ENCODE measurements around the gene STAB2.
A peak's percentile ranks its signal among the peaks of the same experiment; 100 is the strongest.

The STAB2 gene, protein sequence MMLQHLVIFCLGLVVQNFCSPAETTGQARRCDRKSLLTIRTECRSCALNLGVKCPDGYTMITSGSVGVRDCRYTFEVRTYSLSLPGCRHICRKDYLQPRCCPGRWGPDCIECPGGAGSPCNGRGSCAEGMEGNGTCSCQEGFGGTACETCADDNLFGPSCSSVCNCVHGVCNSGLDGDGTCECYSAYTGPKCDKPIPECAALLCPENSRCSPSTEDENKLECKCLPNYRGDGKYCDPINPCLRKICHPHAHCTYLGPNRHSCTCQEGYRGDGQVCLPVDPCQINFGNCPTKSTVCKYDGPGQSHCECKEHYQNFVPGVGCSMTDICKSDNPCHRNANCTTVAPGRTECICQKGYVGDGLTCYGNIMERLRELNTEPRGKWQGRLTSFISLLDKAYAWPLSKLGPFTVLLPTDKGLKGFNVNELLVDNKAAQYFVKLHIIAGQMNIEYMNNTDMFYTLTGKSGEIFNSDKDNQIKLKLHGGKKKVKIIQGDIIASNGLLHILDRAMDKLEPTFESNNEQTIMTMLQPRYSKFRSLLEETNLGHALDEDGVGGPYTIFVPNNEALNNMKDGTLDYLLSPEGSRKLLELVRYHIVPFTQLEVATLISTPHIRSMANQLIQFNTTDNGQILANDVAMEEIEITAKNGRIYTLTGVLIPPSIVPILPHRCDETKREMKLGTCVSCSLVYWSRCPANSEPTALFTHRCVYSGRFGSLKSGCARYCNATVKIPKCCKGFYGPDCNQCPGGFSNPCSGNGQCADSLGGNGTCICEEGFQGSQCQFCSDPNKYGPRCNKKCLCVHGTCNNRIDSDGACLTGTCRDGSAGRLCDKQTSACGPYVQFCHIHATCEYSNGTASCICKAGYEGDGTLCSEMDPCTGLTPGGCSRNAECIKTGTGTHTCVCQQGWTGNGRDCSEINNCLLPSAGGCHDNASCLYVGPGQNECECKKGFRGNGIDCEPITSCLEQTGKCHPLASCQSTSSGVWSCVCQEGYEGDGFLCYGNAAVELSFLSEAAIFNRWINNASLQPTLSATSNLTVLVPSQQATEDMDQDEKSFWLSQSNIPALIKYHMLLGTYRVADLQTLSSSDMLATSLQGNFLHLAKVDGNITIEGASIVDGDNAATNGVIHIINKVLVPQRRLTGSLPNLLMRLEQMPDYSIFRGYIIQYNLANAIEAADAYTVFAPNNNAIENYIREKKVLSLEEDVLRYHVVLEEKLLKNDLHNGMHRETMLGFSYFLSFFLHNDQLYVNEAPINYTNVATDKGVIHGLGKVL (N-terminal part only)

DNA sequence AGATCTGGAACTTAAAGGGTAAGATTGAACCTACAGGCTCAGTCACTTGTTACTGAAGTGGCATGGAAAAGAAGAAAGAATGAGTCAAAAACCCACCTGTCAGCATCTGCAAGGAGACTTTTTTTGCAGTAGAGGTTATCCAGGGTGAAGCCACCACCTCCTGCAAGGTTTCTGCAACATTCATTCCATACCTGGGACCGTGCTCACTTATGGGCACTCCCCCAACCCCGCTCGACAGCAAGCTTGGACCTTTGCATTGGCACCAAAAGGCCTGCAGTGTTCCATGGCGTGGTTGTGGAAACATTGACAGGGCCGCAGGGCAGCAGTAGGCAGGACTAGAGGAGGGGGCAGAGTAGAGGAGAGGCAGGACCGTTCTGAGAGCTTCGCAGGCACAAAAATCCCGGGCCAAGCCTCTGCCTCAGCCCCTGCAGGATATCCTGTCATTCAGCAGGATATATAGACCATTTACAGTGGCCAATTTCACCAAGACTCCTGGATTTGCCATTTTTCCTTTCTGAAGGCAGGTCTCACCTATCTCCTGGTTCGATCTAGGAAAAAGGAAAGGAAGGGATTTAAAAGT, at the start of gene STAB2:
Gene STAB2 (plus strand): TSS at position 483 of the 580 bp plus-strand sequence. CDS start 204 bp downstream, outside the sequence.
- no peak within 1 kb of the TSS for H3K4me3 ChIP-seq
- H3K27ac ChIP-seq: no peak within 1 kb of the TSS

GRCh38 chr12:103538397-103538796, 48.7 kb upstream of the STAB2 start:
- no peak overlapping the region for H3K4me3 ChIP-seq
- H3K27ac ChIP-seq: no peak overlapping the region

DNA sequence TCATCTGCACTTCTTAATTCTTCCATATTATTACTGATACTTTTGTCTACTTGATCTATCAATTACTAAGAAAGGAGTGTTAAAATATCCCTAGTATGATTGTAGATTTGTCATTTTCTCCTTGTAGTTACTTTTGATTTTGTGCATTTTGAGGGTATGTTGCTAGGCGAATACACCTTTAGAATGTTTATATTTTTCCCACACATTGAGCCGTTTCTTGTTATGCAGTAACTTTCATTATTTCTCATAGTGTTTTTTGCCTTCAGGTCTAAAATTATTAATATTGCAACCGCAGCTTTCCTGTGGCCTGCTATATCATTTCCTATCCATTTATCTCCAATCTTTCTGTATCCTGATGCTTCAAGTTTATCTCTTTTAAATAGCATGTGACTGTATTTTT, 46.8 kb upstream of the STAB2 start:
- H3K27ac ChIP-seq: no peak overlapping the region
- no peak overlapping the region for H3K4me3 ChIP-seq

- no peak overlapping the region for H3K27ac ChIP-seq
Measured at GRCh38 chr12:103542078-103542477, 45.0 kb upstream of the STAB2 start.

GRCh38 chr12:103546959-103547358, 40.1 kb upstream of the STAB2 start:
- no peak overlapping the region for H3K4me3 ChIP-seq
- H3K27ac ChIP-seq: no peak overlapping the region

More at GRCh38 chr12:103542078-103542477, 45.0 kb upstream of the STAB2 start:
- no peak overlapping the region for H3K4me3 ChIP-seq

GRCh38 chr12:103547376-103547775, 39.7 kb upstream of the STAB2 start:
- no peak overlapping the region for H3K4me3 ChIP-seq
- no peak overlapping the region for H3K27ac ChIP-seq

DNA sequence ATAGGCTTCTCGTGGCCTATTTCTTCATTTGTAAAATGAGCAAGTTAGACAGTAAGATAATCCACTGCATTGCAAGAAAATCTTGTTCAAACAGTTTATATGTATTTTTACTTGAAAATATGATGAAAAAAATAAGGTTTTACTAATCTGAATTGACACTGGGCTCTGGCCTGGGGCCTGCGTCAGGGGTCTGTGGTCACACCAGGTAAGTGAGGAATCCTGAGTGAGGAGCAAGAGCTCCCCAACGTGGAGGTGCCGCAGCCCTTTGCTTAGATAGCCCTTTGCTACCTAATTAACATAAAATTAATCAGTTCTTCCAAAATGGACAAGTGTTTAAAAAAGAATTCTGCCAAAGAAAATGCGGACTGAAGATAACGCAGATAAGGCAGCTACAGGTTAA, 39.1 kb upstream of the STAB2 start:
- Histone ChIP-seq H3K4me3 (no peak overlapping the region), H3K27ac (no peak overlapping the region)

DNA sequence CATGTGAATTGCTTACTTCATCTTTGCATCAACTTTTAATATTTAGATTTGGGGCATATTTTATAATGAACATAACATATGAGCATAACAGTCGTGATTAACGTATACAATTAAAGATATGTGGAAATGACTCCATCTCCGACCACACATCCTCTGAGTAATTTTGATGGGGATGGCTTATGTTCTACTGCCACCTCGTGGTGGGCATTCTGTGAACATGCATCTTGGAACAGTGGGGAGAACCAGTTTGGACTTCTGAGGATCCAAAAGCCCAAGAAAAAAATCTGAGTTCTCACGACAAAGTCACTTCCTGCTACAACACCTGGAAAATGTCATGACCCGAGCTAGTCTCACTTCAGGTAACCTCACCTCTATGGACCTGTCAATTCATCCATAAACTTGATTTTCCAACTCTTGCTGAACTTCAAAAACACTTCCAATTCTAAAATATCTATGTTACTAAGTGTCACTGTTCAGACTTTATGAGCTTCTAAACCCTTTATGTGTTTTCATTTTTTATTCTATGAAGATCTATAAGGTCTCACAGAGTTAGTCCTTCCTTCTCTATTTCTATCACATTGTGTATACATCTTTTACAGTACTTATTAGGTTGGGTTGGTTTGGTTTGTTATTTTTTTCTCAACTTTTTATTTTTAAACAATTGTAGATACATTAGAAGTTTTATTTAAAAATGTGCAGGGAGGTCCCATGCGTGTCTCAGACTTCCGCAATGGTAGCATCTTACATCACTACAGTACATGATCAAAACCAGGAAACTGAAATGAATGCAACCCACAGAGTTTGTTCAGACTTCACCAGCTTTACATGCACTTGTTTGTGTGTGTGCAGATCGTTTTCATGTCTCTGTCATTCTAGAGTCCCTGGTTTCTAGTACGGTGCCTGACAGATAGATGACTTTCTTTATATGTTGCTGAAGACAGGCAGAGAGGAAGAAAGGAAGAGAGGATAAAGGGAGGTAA, 38.2 kb upstream of the STAB2 start:
- H3K4me3 ChIP-seq: no peak overlapping the region
- no peak overlapping the region for H3K27ac ChIP-seq

DNA sequence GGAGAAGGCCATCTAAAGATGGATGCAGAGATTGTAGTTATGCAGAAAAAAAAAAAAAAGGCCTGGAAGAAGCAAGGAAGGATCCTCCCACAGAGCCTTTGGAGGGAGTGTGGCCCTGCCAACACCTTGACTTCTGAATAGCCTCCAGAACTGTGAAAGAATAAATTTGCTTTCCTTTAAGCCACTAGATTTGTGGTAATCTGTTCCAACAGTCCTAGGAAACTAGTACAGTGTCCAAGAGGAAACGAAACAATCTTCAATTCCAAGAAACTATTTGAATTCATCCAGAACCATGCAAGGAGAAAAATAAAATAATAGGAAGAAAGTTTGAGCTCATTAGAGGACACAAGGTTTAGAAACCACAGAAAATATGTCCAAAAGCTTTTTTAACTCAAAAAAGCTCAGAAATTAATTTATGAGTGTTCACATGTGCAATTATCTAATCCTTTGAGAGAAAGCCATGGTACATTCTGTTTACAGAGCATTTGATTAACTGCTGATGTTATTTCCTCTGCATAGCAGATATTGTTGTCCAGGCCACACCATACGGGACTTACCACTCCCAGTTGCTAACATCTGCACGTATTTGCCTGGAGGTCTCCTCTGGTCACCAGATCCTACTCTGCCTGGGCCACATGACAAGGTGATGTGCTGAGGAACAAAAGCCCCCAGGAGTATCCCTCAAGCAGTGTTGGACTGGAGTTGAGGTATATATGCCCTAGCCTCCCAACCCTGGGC, 30.0 kb upstream of the STAB2 start:
- peak overlapping the region in 2 of 21 experiments; percentile 21 to 48 for H3K27ac ChIP-seq
- no peak overlapping the region for H3K4me3 ChIP-seq

DNA sequence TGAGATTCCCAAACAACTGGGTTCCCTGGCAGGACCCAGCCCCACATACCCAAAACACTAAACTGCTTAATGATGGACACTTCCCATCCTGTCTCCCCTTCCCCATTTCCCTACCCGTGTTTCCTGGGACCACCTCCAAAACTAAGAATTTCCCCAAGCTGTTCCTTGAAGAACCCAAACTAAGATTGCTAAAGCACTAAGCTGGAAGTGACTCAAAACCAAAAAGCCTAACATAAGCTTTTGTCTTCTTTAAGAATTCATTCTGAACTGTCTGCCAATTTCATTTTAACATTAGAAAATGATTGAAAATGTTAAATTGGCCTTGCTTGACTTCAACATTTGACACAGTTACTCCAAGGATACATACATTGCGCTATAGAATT, 29.5 kb upstream of the STAB2 start:
- Histone ChIP-seq H3K4me3 (no peak overlapping the region), H3K27ac (peak overlapping the region in 2 of 21 experiments; percentile 21 to 48)

DNA sequence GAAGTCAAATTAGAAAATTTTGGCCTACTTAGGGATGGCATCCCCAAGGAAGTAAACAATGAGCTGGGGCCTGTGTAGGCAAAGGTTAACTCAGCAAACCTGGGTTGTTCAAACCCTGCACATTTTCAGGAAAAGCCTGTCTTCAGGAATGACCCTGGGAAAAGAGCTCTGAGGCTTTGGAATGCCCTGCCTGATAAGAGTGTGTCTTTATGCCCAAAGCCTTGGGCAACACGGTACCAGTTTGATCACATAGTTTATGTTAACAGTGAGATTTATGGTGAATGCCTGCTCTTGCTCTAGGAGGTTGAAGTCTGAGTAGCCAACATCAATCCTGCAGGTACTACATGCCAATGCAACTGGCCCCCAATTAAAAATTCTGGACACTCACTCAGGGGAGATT, 28.2 kb upstream of the STAB2 start:
- no peak overlapping the region for H3K27ac ChIP-seq
- no peak overlapping the region for H3K4me3 ChIP-seq

DNA sequence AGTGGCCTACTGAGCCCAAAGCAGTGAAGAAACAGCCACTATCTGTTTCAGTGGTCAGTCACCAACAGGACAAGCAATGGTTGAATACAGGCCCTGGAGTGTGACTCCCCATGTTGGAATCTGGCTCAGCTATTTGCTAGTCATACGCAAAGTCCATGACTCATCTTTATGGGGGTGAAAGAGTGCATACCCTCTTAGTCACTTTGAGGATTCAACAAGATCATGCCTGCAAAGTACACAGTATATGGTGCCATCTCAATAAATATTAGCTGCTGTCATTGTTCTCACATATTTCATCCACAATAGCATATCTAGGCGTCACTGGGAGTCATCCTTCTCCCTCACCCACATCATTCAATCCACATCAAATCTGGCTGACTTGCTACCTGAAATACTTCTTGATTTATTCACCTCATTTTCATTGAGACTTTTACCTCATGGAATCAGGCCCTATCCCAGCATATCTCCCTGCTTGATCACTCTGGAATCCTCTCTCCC, 26.4 kb upstream of the STAB2 start:
- Histone ChIP-seq H3K4me3 (no peak overlapping the region), H3K27ac (no peak overlapping the region)

GRCh38 chr12:103561174-103561573, 25.9 kb upstream of the STAB2 start:
- no peak overlapping the region for H3K4me3 ChIP-seq
- no peak overlapping the region for H3K27ac ChIP-seq

GRCh38 chr12:103566398-103566797, 20.7 kb upstream of the STAB2 start:
- H3K4me3 ChIP-seq: no peak overlapping the region

GRCh38 chr12:103569278-103569677, 17.8 kb upstream of the STAB2 start:
- Histone ChIP-seq H3K27ac (no peak overlapping the region), H3K4me3 (no peak overlapping the region)

More at GRCh38 chr12:103566398-103566797, 20.7 kb upstream of the STAB2 start:
- H3K27ac ChIP-seq: no peak overlapping the region

- Histone ChIP-seq H3K4me3 (no peak overlapping the region), H3K27ac (no peak overlapping the region)
Measured at GRCh38 chr12:103571286-103571685, 15.8 kb upstream of the STAB2 start.

- Histone ChIP-seq H3K4me3 (no peak overlapping the region), H3K27ac (no peak overlapping the region)
Measured at GRCh38 chr12:103572312-103573045, 14.6 kb upstream of the STAB2 start.
